GM18870 (cell line): ENCODE results near the gene AKAIN1.
A peak's percentile ranks its signal among the peaks of the same experiment; 100 is the strongest.

Experiments
- ATAC-seq: cut with Tn5 transposase; IDR thresholded peaks from one replicate; pipeline ENCODE4 v1.9.1; 2021; ENCODE audit warnings: moderate library complexity; ENCODE audit not compliant: unreplicated experiment

The AKAIN1 gene

GRCh38 chr18:5197032-5197434 is at the start of gene AKAIN1:
AKAIN1 (minus strand) TSS chr18:5197257; CDS start chr18:5197053, 204 bp downstream.
- no peak for ATAC-seq

GRCh38 chr18:5244941-5245340 is 47.9 kb upstream of the AKAIN1 start:
- ATAC-seq, result no peak

- ATAC-seq, result no peak
Observed at GRCh38 chr18:5239447-5239846, 42.4 kb upstream of the AKAIN1 start.

GRCh38 chr18:5238371-5238976 is 41.4 kb upstream of the AKAIN1 start:
- peak; percentile 15 for ATAC-seq

- peak; percentile 92 for ATAC-seq
Observed at GRCh38 chr18:5237723-5238370, 40.8 kb upstream of the AKAIN1 start.

GRCh38 chr18:5237083-5237722 is 40.1 kb upstream of the AKAIN1 start:
- ATAC-seq, result peak; percentile 33

- no peak for ATAC-seq
Observed at GRCh38 chr18:5214583-5215351, 17.7 kb upstream of the AKAIN1 start.

- ATAC-seq, result no peak
Observed at GRCh38 chr18:5207471-5208150, 10.6 kb upstream of the AKAIN1 start.

GRCh38 chr18:5198311-5198710 is 1.3 kb upstream of the AKAIN1 start:
- ATAC-seq, result no peak

GRCh38 chr18:5197461-5197860 is 404 bp upstream of the AKAIN1 start:
- no peak for ATAC-seq

GRCh38 chr18:5196253-5197031 is 615 bp downstream of the AKAIN1 start:
- no peak for ATAC-seq

GRCh38 chr18:5195656-5196055 is 1.4 kb downstream of the AKAIN1 start:
- no peak for ATAC-seq

- no peak for ATAC-seq
Observed at GRCh38 chr18:5180254-5180653, 16.8 kb downstream of the AKAIN1 start.

- no peak for ATAC-seq
Observed at GRCh38 chr18:5178519-5178918, 18.5 kb downstream of the AKAIN1 start.

GRCh38 chr18:5175378-5175777 is 21.7 kb downstream of the AKAIN1 start:
- ATAC-seq, result peak; percentile 91

GRCh38 chr18:5173646-5174045 is 23.4 kb downstream of the AKAIN1 start:
- no peak for ATAC-seq

- ATAC-seq, result no peak
Observed at GRCh38 chr18:5173236-5173635, 23.8 kb downstream of the AKAIN1 start.

- no peak for ATAC-seq
Observed at GRCh38 chr18:5167831-5168230, 29.2 kb downstream of the AKAIN1 start.

- ATAC-seq, result no peak
Observed at GRCh38 chr18:5166606-5167280, 30.3 kb downstream of the AKAIN1 start.

GRCh38 chr18:5164903-5165302 is 32.2 kb downstream of the AKAIN1 start:
- ATAC-seq, result no peak
